HTR-8/SVneo (cell line): ENCODE measurements around the gene EPSTI1.
"Not testable (repeated sequence)": the region's sequence is repeated elsewhere in the genome, so short reads cannot be mapped to it uniquely, and the experiment has no call there.

Source experiments
- DNase-seq: peaks from one replicate; pipeline ENCODE4 v3.0.0; 2011; ENCODE audit warnings: low spot score, mixed read lengths; ENCODE audit not compliant: insufficient read length
- FAIRE-seq: peaks from 2 replicates; lab custom pipeline; 2011; peaks lifted over from hg19 to GRCh38; lab: Jason Lieb, UNC

EPSTI1 gene

GRCh38 chr13:42864952-42865767, 126.9 kb downstream of the EPSTI1 start:
- FAIRE-seq (no peak), DNase-seq (no peak)

- FAIRE-seq, DNase-seq: not testable (repeated sequence)
These were observed 129.7 kb downstream of the EPSTI1 start for GRCh38 chr13:42862370-42862769.

DNA sequence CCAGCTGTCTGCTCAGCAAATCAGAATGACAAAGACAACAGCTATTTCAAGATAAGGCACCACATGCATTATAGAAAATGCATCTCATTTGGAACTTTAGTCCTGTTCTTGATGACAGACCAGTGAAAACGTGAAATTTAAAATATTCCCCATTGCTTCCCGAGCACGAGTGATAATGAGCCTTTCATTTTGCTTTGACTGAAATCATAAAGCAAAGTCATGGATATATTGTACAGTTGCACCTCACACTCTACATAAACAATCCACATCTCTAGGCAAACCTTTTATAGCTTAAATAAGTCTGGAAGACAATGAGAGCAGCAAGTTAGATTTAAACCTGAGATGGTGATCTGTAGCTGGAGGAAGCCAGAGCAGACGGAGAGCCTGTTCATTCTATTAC, 131.6 kb downstream of the EPSTI1 start:
- DNase-seq, result no peak
- no peak for FAIRE-seq

- FAIRE-seq (no peak), DNase-seq (no peak)
These were observed 132.3 kb downstream of the EPSTI1 start for GRCh38 chr13:42859760-42860159.

DNA sequence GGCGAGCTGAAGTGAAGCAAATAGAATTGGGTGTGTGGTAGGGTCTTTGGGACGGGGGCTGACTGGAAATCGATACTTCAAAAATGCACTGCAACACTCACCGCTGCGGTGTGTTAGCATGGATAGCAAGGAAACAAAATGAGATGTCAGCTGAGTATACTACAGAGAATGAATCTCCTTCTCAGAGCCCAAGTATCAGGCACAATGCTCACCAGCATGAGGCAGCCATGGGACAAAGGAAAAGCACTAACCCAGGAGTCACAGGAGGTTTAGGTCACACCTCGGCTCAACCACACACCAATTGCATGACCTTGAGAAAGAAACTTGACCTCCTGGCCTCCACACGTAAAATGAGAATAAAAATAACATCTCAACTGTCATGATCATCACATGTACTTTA, 136.6 kb downstream of the EPSTI1 start:
- no peak for FAIRE-seq
- no peak for DNase-seq

DNA sequence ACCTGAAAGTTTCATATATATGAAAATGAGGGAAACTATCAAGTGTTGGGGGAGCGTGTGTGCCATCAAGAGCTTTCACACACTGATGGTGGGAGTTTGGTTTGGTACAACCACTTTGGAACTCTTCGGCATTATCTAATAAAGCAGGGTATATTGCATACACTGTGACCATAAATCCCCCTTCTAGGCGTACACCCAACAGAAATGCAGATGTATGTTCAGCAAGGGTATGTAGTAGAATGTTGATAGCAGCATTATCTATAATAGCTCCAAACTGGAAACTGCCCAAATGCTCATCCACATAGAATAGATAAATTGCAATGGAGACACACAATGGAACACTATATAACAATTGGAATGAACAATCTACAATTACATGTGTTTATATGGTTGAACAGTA, 139.9 kb downstream of the EPSTI1 start:
- FAIRE-seq (no peak), DNase-seq (no peak)

- DNase-seq (no peak), FAIRE-seq (no peak)
These were observed 142.8 kb downstream of the EPSTI1 start for GRCh38 chr13:42849200-42849599.

DNA sequence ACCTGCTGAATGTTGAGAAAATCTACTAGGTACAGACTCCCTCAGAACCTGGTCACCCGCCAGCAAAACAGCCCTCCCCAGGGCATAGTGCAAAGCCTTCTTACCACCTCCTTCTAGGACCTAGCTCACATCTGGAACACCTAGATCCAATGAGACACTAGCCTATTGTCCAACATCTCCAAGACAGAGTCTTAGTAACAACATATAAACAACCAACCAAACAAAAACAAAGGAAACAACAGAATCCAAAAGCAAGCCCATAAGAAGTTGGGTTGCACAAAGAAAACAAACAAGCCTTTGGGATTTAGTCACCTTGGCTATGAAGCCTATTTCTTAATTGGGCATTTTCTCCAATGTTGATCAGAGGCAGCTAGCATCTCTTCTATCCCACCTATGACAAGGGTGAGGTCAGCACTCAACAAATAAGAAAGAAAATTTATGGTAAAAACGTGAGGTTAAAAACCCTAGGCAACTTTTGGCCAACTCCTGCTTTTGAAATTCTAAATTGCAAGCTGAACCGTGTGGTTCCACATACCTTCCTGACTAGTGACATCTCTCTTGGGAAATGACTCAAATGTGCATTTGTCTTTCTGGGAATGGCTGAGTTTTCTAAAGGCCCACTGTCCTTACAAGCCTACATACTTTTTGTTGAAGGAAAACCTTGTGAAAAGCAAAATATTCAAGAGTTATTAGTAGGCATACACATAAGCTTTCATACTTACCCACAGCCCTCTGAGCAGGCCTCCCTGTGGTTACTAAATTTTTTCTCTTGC, 144.0 kb downstream of the EPSTI1 start:
- DNase-seq, result no peak
- FAIRE-seq, result no peak

DNA sequence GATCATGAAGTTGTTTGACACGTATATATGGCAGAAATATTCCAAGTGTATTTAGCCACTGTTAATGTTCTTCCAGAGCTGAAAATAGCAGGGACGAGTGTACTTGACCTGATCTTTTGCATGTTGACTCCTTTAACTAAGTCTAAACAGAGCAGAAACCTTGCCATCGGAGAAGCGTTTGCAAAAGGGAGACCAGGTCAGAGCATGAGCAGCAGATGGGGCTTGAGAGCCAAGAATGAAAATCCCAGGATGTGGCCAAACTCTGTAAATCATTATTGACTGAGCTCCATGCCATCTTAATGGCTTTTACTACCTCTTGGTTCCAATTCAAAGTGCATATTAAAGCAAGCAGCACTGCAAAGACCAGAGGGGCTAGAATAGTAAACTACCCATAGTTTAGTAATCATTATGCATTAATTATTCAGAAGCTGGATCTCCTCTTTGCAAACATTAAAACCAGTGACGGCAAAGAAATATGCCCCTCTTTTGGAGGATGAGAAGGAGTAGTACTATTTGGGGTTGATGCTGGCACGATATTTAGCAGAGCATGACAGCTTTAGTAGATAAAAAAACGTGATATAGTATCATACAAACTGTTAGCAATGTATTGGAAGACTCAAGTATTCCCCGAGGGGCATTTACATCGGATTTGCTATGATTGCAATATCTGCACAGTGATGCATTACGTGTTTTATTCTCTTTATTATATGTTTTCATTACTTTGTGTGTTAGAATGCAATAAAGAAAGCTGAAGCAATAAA, 154.9 kb downstream of the EPSTI1 start:
- DNase-seq (no peak), FAIRE-seq (no peak)
